GM12891 (cell line): ENCODE data around the gene HSPBP1.

Source experiments
- DNase-seq: peaks from one replicate; pipeline ENCODE4 v3.0.0; 2011; ENCODE audit warnings: low spot score; ENCODE audit not compliant: insufficient read length
- FAIRE-seq: peaks from 2 replicates; lab custom pipeline; 2011; peaks lifted over from hg19 to GRCh38; lab: Jason Lieb, UNC
- PAX5 ChIP-seq: IDR thresholded peaks from 2 replicates; pipeline ENCODE4 v1.6.1; 2011; ENCODE audit warnings: low read length, moderate library complexity, mild to moderate bottlenecking; ENCODE audit not compliant: insufficient read depth, severe bottlenecking
- POLR2A ChIP-seq: IDR thresholded peaks from 2 replicates; pipeline ENCODE4 v1.6.1; 2011; ENCODE audit warnings: low read depth, low read length, control low read depth
- POLR2AphosphoS5 ChIP-seq: IDR thresholded peaks from 2 replicates; pipeline ENCODE4 v1.6.1; 2011; ENCODE audit warnings: low read depth, low read length, control low read depth
- POU2F2 ChIP-seq: IDR thresholded peaks from 2 replicates; pipeline ENCODE4 v1.6.1; 2011; ENCODE audit warnings: low read depth, mild to moderate bottlenecking, control low read depth, low read length, moderate library complexity
- SPI1 ChIP-seq: IDR thresholded peaks from 2 replicates; pipeline ENCODE4 v1.6.1; 2011; ENCODE audit warnings: low read depth, low read length, control low read depth
- TAF1 ChIP-seq: IDR thresholded peaks from 2 replicates; pipeline ENCODE4 v1.6.1; 2011; ENCODE audit warnings: low read depth, low read length, control low read depth

The HSPBP1 gene

GRCh38 chr19:55289117-55289796, 9.3 kb upstream of the HSPBP1 start:
- DNase-seq (no peak), FAIRE-seq (no peak)
- no peak for TF ChIP-seq TAF1
- no peak for TF ChIP-seq SPI1
- no peak for TF ChIP-seq POU2F2
- TF ChIP-seq POLR2AphosphoS5 = no peak
- TF ChIP-seq PAX5 = no peak
- no peak for TF ChIP-seq POLR2A

GRCh38 chr19:55287361-55288079, 7.6 kb upstream of the HSPBP1 start:
- FAIRE-seq (no peak), DNase-seq (no peak)
- TF ChIP-seq POLR2AphosphoS5 (no peak), PAX5 (no peak), TAF1 (no peak), SPI1 (no peak), POLR2A (no peak), POU2F2 (no peak)

GRCh38 chr19:55285229-55285890, 5.5 kb upstream of the HSPBP1 start:
- no peak for TF ChIP-seq SPI1
- TF ChIP-seq POLR2A = no peak
- DNase-seq (no peak), FAIRE-seq (no peak)

DNA sequence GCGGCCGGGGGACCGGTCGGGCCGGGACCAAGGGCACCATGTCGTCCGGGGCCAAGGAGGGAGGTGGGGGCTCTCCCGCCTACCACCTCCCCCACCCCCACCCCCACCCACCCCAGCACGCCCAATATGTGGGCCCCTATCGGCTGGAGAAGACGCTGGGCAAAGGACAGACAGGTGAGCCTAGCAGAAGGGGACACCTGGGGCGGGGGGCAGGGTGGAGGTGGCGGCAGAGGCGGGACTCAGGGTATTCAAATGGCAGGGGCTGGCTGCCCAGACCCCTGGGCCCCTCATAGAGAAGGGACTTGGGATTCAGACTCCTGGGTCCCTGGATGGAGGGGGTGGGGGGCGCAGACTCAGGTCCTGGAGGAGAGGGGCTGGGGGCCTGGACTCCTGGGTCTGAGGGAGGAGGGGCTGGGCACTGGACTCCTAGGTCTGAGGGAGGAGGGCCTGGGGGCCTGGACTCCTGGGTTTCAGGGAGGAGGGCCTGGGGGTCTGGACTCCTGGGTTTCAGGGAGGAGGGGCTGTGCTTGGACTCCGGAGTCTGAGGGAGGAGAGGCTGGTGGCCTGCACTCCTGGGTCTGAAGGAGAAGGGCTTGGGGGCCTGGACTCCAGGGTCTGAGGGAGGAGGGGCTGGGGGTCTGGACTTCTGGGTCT, 4.6 kb upstream of the HSPBP1 start:
- DNase-seq (no peak), FAIRE-seq (no peak)
- TF ChIP-seq POU2F2 (no peak), SPI1 (no peak), POLR2A (no peak), PAX5 (no peak)

GRCh38 chr19:55283548-55284377, 3.9 kb upstream of the HSPBP1 start, which contains the start of gene BRSK1:
TSS of gene BRSK1 (plus strand) at chr19:55283997. CDS start at chr19:55284443, 446 bp downstream.
- FAIRE-seq (no peak), DNase-seq (no peak)
- no peak for TF ChIP-seq POU2F2
- no peak for TF ChIP-seq POLR2AphosphoS5
- no peak for TF ChIP-seq PAX5
- TF ChIP-seq TAF1 = no peak

DNA sequence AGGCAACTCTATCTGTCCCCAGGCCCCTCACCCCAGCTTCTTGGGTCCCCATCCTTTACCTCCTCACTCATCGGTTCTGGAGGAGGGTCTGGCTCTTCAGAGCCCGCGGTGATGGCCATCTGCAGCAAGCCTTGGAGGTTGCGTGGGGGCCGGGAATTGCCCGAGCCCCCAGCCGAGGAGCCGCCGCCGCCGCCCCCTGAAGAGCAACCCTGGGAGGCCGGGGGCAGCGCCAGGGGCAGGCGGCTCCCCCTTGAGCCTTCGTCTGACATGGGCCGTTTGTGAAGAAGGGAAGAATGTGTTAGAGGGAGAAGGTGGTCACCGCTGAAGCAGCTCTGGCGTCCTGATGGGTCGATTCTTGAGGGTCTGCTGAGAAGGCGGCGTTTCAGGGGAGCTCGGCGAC, 570 bp downstream of the HSPBP1 start:
- FAIRE-seq = no peak

GRCh38 chr19:55278391-55279135, 1.3 kb downstream of the HSPBP1 start:
- no peak for TF ChIP-seq SPI1
- TF ChIP-seq TAF1 = no peak
- TF ChIP-seq POLR2A = no peak
- TF ChIP-seq PAX5 = no peak
- no peak for TF ChIP-seq POU2F2
- TF ChIP-seq POLR2AphosphoS5 = no peak
- FAIRE-seq (no peak), DNase-seq (no peak)

More for the DNA sequence above, 570 bp downstream of the HSPBP1 start:
- no peak for DNase-seq
- TF ChIP-seq SPI1 = no peak
- no peak for TF ChIP-seq PAX5

DNA sequence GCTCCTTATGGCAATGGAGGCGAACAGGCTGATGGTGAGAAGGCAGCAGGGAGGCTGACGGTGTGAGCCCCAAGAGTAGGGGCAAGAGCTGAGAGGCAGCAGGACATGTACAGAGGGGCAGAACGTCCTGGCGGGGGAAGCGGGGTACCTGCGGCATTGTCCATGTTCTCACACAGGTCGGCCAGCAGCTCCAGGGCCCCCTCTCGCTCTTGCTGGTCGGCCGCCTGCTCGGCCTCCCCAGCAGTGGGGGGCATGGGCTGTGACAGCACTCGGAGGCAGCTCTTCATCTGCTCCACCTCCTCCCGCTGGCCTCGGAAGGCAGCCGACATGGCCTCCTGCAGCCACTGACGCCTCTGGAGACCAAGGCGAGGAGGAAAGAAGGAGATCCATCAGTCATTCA, 2.4 kb downstream of the HSPBP1 start:
- DNase-seq (no peak), FAIRE-seq (no peak)
- TF ChIP-seq TAF1 (no peak), POU2F2 (no peak), POLR2AphosphoS5 (no peak), SPI1 (no peak)
